HTR-8/SVneo (cell line): ENCODE measurements around the gene HLA-C.

Source experiments
- DNase-seq: peaks from one replicate; pipeline ENCODE4 v3.0.0; 2011; ENCODE audit warnings: low spot score, mixed read lengths; ENCODE audit not compliant: insufficient read length
- FAIRE-seq: peaks from 2 replicates; lab custom pipeline; 2011; peaks lifted over from hg19 to GRCh38; lab: Jason Lieb, UNC

HLA-C gene

GRCh38 chr6:31222496-31222895, 49.4 kb downstream of the HLA-C start:
- no peak for FAIRE-seq
- no peak for DNase-seq
